Stimulated activated CD4-positive, alpha-beta T cell treated with anti-CD3 and anti-CD28 coated beads, Interleukin-1b, Interleukin-23, amount 100 ng/mL, for 24 hours (primary cell): ENCODE data around the gene PDE1C.

ENCODE experiments used
- DNase-seq, 4 experiments: peaks; one replicate each; pipeline ENCODE4 v3.0.0-alpha.2; 2020; ENCODE audit warnings: low read depth in 4 of 4, low spot score in 1 of 4

PDE1C gene

GRCh38 chr7:31997423-31997822, 72.8 kb downstream of the PDE1C start:
- no peak for DNase-seq

DNA sequence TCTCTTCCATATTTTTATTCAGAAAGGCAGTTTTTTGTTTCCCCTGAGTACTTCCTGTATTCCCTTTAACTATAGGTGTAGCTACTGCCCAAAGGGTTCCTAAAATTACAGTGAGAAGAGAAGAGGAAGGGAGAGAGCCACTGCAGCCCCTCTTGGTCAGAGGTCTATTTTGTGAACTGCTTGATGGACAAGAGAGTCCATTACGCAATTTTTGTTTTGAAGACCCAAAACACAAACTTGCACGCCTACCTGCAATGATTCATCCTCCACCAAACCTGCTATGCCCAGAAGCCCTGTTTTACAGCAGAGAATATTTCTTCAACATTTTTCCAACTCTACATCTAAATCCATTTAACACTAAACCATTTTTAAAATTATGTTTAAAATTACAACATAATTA, 75.1 kb downstream of the PDE1C start:
- DNase-seq: no peak

GRCh38 chr7:31991846-31992245, 78.4 kb downstream of the PDE1C start:
- DNase-seq: no peak

GRCh38 chr7:31991406-31991805, 78.8 kb downstream of the PDE1C start:
- no peak for DNase-seq

DNA sequence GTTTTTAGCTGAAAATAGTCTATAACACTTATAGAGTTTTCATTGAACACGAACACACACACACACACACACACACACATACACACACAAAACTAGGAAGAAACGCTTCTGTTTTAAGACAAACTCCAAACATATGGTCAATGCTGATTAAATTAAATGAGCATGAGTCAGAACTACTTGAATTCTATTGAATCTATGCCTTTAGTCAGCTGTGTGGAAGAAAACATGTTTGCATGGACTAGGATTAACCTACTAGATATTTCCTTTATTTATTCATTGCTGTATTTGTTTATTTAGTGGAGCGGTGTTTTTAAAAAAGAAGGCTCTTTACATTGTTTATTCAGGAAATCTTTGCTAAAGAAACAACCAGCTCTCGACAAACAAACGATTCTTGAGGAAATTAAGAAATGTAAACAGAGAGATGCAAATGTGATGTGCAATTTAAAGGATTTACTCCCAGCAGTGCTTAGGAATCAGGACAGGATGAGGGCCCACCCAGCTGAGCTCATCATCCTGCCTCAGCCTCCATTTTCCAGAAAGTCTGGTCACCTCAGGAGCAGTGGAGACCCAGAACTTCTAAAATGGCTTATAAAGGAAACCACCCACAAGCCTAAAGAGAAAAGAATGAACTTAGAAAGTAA, 83.2 kb downstream of the PDE1C start:
- no peak for DNase-seq

GRCh38 chr7:31982962-31983361, 87.2 kb downstream of the PDE1C start:
- no peak for DNase-seq

- DNase-seq: no peak
These were observed 88.3 kb downstream of the PDE1C start for GRCh38 chr7:31981874-31982390.

- no peak for DNase-seq
These were observed 90.4 kb downstream of the PDE1C start for GRCh38 chr7:31979690-31980330.

DNA sequence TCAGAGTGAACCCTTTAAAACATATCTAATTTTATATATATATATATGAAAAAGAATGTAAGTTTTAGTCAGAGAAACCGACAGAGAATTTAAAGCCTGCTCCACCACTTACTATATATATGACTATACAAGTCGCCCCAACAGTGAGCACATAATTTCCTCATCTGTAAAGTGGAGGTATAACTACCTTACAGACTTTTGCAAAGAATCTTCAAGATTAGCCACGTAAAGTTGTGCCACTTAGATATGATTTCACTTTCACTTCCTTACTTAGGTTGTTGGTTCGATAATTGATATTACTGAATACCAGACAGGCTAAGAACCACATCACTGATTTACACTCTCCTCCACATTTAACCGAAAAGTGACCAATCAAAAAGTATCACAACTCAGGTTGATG, 94.7 kb downstream of the PDE1C start:
- no peak for DNase-seq

- no peak for DNase-seq
These were observed 95.9 kb downstream of the PDE1C start for GRCh38 chr7:31974351-31974750.

DNA sequence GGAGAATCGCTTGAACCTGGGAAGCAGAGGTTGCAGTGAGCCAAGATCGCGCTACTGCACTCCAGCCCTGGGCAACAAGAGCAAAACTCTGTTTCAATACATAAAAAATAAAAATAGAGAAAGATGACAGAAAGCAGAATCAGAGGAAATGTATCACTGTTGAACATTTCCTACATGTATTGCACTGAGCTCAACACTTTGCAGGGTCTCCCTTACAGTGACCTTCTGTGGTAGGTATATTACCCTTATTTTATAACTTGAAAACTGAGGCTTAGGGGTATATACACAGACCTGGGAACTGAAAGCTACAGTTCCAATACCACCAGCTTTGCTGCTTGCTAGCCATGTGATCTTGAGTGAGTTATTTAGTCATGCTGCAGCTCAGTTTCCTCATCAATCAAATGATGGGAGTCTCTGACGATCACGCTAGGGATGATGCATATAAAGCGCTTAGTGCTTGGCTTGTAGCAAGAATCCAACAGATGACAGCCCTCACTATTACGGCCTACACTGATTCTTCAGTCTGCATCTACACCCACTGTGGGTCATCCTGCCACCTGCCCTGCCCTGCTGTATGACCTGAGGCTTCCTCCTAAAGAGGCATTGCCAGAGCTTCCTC, 99.0 kb downstream of the PDE1C start:
- DNase-seq: no peak

- DNase-seq: no peak
These were observed 99.7 kb downstream of the PDE1C start for GRCh38 chr7:31970501-31970900.

DNA sequence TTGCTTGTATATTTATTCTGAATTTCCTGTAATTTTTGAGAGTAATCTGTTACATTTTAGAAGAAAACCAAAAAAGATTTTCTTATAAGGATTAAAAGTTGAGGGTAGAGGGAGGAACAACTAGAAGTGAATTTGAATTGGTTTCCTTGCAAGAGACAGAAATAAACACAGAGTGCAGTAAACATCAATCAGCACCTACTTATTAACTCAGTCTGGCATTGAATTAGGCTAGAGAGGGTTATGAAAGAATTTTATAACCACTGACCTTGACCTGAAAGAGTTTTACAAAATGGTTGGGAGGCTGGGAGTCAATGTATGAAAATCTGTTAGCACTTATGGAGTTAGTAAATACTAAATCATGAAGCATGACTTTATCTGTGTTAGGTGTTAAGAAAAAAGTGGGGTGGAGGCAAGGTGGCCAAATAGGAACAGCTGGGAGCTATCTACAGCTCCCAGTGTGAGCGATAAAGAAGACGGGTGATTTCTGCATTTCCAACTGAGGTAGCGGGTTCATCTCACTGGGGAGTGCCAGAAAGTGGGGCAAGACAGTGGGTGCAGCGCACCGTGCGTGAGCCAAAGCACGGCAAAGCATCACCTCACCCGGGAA, 106.5 kb downstream of the PDE1C start:
- no peak for DNase-seq

GRCh38 chr7:31962246-31962645, 108.0 kb downstream of the PDE1C start:
- no peak for DNase-seq

GRCh38 chr7:31958226-31958625, 112.0 kb downstream of the PDE1C start:
- no peak for DNase-seq

GRCh38 chr7:31957756-31958155, 112.5 kb downstream of the PDE1C start:
- DNase-seq: no peak

DNA sequence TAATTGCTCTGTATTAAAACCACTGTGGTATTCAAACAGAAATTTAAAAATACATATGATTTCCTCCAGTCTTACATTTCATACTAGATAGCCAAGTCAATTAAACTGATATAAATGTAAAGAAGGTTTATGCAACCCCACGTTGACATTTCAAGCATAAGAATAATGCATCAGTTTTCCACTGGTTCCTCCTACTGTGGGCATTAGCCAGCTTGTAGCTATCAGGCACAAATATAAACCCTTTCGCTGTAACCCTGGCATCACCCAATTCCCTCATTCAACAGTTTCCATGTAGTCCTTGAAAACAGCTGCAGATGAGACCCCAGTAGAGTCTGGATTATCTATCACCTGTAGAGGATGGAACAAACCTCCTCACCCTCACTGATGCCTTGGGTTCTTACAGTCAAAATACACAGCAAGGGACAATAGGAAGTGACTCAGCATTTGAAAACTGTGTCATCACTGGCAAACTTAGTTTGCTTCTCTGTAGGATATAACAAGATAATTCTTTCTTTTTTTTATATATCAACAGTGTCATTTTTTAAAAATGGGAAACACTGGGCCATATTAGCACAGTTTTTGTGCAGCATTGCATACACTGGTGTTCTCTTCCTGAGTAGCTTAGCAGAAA, 113.0 kb downstream of the PDE1C start:
- no peak for DNase-seq

DNA sequence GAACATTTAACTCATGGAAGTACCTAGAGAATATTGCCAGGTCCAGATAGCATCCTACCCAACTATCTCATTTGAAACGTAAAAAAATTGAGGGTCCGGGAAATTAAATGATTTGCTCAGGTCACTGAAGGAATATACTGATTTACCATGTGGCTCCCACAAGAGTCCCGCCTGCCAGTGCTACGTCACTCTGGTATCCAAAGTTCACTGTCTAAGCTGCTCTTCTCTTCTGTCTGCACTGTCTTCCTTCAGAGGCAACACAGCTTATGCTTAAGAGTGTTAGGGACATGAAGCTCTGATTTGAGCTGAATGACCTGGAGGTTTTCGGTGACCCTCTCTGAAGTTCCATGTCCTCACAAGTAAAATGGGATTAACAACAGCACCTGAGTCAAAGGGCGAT, 114.6 kb downstream of the PDE1C start:
- DNase-seq: no peak

DNA sequence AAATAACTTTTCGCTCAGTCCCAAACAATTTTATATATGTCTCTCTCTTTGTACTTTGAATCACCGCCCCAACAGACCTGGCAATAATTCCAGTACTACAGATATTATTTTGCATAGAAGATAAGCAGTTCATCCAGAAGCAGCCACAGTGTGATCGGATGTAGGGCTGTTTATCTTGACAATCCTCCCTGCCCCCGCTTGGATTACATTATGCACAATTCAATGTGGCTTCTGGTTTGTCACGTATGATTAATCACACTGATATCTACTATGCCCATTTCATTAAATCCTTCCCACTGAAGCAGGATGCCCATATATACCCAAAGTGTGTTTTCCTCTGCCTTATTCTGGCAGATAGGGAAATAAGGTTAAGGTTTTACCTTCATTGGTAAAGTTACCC, 115.2 kb downstream of the PDE1C start:
- no peak for DNase-seq

DNA sequence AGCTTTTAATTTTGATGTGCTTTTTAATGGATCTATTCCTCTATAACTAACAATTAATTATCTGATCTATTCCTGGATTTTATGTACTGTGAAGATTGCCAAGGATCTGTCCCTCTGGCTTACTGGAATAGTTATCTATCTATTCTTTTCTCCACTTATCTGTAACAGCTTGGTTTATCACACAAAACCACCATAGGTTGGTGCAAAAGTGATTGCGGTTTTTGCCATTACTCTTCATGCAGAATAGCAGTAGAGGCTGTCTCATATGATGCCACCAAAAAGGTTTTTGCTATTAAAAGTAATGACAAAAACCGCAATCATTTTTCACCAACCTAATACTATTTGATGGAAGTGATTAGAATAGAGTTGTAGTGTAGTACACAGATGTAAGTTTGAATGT, 115.7 kb downstream of the PDE1C start:
- no peak for DNase-seq

- no peak for DNase-seq
These were observed 116.8 kb downstream of the PDE1C start for GRCh38 chr7:31953432-31953831.
